EL (cell line): ENCODE measurements around the gene HLTF.
A peak's percentile ranks its signal among the peaks of the same experiment; 100 is the strongest.

Source experiments
- DNase-seq: peaks from one replicate; pipeline ENCODE4 v3.0.0-alpha.2; 2016

Gene HLTF

DNA sequence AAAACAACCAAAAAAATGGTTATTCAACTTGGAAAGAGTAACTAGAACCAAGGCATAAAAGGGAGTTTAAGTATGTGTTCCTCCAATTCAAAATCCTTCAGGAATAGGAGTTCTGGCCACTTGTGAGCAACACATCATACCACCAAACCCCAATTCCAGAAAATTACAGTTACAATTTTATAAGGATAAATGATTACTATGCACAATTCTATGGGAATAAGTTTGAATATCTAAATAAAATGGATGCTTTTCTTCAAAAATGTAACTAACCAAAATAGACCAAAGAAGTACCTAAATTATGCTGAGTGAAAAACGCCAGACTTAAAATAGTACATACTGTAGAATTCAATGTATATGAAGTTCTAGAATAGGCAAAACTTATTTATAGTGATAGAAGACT is 4.6 kb downstream of the HLTF start:
- DNase-seq: no peak

DNA sequence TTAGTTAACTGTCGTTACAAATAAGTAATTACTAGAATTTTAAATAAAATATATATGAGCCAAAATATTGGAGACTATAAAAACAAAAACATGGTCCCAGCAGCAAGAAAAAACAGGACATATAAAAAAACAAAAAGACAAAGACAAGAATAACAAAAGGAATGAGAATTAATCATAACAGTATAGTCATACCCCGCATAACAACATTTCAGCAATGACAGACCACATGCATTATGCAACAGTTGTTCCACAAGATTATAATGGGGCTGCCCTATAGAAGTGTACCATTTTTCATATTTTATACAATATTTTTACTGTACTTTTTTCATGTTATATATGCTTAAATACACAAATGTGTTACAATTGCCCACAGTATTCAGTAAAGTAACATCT is 5.6 kb downstream of the HLTF start:
- peak; percentile 55 for DNase-seq

DNA sequence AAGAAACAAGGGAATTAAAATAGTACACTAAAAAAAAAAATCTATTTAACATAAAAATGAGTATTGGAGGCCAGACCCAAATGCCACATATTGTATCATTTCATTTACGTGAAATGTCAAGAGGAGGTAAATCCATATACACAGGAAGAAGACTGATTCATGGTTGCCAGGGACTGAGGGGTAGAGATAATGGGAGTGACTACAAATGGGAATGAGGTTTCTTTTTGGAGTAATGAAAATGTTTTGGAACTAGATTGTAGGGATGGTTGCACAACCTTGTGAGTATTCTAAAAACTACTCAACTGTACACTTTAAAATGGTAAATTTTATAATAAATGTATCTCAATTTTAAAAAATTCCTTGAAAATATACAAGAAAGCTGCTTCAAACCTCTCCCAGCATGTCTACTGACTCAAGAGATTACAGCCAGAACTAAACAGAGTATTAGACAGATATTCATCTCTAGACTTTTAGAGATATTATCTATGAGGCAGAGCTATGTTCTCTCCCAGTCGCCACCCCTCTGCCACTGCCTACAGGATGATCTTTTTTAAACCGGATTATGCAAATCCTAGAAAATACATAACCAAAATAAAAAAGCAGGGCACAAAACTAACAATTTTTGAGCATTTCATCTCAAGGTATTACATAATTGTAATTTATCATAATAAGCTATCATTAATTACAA is 6.2 kb downstream of the HLTF start:
- peak; percentile 11 for DNase-seq

DNA sequence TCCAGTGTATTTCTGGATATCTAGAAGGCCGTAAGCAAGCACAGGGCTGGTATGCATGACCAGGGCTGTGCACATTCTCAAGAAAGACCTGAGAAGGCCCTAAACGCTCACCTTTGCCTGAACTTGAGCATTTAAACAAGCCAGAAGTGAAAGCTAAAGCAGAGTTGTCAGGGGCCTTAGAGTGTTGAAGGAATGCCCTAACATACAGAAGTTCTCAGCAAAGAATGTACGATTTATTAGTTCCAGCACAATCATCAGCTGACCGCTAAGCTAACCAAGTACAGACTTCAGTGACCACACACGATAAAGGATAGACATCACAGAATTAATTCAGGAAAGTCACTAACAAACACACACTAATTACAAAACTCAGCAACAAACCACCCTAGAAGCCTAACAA is 8.7 kb downstream of the HLTF start:
- DNase-seq: peak; percentile 3

DNA sequence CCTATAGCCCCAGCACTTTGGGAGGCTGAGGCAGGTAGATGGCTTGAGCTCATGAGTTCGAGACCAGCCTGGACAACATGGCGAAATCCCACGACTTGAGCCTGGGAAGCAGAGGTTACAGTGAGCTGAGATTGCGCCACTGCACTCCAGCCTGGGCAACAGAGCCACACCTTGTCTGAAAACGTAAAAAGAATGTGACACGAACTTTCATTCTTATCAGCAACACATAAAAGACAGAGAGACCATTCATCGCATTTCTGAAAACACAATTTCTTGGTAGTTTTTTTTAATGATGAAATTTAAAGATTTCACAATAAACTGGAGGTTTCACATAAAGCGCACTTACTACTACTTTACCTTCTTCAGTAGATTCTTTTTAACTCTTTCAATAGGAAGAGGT is 18.4 kb downstream of the HLTF start:
- no peak for DNase-seq

DNA sequence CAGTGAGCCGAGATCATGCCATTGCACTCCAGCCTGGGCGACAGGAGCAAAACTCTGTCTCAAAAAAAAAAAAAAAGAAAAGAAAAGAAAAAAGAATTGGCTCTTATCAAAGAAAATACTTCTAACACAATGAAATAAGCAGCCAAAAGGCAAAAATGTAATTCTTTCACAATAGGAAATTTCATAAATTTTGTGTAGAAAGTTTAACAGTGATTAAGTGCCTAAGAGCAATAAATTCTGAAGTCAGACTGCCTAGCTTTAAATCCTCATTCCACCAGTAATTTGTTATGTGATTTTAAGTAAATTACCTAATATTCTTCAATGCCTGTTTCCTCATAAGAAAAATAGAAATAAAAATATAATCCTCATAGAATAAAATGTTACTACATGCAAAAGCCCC is 24.6 kb downstream of the HLTF start:
- DNase-seq: no peak

DNA sequence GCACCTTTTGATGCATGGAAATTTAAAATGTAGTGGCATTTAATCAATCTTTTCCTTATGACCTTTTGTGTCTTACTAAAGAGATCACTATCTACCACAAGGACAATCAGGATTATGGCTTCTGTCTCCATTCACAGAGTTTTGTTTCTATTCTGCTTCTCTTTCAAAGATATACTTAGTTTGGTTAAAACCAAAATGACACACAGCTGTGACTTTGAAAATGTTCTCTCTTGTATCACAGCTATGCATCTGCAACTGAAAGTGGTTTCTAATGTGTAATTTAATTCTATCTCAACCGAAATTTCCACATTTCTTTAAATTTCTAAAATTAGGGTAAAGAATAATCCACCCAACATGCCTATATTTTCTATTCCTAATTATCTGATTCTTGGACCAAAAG is 27.7 kb downstream of the HLTF start:
- no peak for DNase-seq

DNA sequence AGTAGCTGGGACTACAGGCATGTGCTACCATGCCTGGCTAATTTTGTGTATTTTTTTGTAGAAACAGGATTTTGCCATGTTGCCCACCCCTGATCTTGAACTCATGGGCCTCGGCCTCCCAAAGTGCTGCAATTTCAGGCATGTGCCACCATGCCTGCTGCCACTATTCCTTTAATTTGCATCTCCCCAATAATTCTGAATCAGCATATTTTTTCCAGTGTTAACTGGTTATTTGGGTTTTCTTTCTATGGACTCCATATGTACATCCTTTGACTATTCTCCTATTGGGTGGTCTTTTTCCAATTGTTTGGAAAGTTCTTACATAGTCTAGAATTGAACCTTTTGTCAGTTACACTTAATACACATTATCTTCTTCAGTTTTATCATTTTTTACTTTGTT is 28.1 kb downstream of the HLTF start:
- DNase-seq: no peak

DNA sequence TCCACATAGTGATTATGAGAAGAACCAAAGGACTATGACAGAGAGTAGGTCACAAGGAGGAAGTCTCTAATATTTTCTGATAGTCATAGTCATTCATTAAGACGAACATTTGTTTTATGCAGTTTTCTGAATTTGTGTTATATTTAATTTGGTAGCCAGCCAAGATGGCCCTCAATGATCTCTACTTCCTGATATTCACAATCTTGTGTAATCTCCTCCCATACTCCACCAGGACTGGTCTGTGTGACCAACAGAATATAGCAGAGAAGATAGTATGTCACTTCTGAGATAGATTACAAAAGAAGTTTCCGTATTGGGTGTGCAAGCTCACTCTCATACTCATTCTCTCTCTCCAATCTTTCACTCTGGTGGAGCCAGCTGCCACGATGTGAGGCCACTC is 30.8 kb downstream of the HLTF start:
- no peak for DNase-seq

DNA sequence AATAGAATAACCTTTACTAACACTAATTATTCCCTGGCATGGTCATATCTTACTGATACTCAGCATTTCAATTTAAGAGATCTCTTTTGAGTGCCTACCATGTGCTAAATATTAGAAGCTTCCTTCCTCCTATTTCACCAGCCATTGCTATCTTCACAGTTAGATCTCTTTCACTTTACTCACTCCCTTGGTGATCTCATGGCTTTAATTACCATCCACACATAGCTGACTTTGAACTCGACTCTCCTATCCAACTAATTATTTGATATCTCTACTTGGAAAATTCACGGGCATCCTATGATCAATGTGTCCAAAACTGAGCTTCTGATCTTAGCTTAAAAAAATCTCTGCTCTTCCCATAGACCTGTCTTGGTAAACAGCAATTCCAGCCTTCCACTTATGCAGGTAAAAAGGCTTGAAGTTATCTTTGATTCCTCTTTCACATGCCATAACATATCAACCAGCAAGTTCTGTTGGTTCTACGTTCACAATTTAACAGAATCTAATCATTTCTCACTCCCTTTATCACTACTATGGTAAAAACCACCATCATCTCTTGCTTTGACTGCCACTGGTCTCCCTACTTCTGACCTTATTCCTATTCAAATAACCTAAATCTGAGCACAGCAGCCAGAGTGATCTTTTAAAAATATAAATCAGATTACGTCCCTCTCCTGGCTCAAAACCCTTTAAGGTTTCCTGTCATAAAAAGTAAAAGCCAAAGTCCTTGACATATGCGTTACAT is 41.8 kb downstream of the HLTF start:
- DNase-seq: no peak

DNA sequence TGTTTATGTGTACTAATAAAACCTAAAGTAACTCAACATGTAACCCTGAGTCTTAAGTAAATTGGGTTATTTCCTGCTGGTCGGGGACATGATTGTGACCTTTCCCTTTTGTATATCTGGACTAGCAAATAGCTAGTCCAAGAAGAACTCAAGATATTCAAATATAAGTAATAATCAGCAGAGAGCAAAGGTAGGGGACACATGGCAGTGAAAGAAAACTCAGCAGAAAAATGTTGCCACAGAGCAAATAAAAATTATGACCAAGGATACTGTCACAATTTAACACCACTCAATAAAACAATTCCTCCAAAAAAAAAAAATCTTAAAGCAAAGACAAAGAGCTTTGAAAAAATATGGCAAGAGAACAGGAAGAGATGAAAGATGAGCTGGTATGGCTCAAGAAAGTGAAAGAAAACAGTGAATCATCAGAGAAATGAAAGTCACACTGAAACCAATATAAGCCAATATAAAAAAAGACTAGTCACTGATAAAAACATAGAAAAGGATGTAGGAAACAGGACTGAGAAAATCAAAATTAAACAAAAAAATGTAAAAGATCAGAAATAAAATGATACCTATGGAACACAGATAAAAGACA is 43.4 kb downstream of the HLTF start:
- DNase-seq: peak; percentile 54

DNA sequence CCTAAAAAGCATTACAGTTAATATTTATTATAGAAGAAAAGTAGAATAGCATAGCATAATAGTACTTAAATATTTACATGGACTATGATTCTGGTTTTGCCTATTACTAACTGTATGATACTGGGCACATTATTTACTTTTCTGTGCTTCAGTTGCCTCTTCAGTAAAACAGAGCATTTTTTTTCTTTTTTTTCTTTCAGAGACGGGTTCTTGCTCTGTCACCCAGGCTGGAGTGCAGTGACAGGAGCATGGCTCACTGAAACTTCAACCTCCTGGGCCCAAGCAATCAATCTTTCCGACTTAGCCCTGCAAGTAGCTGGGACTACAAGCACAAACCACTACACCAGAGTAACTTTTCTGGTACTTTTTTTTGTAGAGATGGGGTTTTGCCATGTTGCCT is 48.0 kb downstream of the HLTF start:
- no peak for DNase-seq

DNA sequence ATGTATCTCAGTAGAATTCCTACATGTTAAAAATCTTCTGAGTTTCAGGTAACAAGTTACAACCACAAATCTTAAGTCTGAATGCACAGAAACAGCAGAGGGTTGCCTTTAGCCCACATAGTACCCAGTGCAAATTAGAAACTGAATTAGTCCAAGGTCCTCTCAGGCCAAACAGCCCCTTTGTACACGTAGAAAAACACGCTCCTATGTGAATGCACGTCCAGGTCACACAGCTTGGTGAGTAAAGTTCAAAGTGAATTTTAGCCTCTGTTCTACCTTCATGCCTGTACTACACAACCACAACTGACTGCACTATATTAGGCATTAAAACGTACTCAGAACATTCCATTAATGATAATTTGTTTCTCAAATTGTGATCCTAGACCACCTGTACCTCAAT is 48.6 kb downstream of the HLTF start:
- no peak for DNase-seq

DNA sequence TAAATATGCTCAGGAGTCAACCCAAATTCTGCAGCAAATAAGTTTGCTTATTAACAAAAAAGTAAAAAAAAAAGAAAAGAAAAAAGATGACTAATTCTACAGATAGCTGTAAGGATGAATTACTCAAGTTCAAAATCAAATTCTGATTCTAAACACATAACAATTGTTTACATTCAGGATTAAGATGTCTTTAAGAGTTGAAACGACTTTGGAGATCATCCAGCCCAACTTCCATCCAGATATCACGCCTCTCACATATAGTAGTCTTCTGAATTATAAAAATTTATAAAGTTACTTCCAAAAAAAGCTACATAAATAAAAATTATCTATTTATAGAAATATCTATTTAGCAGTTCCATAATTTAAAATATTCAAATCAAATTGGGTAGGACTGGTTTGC is 55.2 kb downstream of the HLTF start:
- DNase-seq: no peak

DNA sequence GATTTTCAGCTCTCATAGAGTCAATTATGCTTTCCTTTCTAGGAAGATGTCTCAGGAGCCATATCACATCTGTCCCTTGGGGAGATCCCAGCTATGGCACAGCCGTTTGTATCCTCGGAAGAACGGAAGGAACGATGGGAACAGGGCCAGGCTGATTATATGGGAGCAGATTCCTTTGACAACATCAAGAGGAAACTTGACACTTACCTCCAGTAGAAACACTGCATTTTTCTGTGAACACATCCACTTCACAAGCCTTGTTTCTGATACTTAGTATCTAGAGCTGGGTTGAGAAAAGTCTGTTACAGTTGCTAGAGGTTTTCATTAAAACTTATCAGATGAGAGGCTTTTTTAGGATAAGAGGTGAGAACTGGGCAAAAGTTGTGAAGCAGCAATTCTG is 59.6 kb downstream of the HLTF start:
- no peak for DNase-seq

DNA sequence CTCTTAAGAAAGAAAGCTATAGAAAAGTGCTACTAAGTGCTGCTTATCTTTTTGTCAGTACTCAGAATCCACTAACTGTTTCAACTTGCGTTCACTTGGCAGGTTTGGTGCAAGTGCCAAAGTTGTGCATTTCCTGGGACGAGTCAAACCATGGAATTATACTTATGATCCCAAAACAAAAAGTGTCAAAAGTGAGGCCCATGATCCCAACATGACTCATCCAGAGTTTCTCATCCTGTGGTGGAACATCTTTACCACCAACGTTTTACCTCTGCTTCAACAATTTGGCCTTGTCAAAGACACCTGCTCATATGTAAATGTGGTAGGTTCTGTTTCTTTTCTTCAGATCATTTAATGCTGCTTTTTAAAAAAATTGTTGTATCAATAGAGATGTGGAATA is 62.4 kb downstream of the HLTF start:
- DNase-seq: peak; percentile 30

DNA sequence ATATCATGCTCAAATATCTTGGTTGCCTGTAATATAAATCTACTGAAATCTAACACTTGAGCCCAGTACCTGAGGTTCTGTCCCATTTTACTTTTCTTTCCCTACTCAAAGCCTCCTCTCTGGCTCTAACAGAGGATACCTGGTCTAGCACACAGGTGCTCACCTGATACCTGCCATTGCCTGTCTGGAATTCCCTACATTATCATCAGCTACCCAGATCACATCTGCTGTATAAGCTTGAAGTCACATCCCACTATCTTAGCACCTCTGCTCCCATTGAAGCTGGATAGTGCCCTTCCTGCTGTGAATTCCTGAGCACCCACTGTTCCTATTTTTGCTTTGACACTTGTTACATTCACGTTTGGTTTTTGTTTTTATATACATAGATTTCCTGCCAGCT is 64.5 kb downstream of the HLTF start:
- no peak for DNase-seq

DNA sequence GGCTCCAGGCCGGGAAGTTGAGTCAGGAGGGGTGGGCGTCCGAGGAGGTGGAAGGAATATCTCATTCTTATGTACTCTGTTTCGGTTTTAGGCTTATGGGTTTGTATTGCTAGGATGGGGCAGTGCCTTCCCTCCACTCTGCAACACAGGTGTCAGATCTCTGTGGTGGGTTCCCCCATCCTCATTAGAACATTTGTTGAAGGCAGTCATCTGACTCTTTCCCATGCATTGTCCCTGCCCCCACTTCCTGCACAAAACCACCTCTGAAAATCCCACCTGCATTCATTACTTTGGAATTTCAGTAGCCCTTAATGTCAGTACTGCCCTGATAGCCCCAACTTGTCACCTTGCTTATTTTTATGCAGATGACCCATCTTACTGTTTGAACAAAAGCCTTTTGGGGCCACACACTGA is 65.5 kb downstream of the HLTF start:
- no peak for DNase-seq

DNA sequence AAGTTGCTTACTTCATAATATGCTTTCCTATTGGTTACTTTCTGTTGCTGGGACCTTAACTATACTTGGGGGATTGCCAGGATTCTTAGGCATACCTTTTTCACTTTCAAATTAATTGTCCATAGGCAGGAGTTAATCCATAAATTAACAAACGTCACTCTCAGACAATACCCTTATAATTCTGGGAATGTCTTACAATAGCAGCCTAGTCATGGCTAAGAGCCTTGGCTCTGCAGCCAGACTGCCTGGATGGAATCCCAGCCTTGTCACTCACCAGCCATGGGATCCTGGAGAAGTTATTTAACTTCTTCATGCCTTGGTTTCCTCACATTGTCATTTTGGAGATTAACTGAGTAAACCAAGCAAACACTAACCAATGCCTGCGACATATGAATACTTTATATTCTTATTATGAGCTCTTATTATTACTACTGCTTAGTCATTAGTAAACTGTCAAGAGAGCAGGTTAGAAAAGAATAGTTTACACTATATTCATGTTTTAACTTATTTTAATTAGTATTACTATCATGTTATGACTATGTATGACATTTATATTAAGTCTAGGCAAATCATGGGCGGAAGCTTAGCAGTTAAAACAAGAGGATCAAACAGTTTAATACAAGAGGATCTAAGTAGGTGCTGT is 66.0 kb downstream of the HLTF start:
- no peak for DNase-seq

DNA sequence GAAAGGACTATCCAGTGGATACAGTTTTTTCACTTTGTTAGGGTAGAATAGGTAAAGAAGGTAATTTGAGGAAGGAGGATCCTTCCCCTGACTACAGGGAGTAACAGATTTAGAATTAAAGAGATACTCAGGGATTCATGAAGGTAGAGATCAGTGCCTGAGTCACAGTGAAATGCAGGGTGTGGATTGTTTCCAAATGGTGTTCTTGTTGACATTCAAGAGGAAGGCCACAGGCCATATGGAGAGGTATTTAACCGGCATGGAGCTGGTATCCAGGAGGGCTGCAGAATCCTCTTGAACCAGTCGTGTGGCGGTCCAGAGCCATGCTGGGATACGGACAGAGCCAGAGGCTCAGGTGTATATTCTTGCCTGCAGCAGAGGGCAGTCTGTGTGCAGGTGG is 66.8 kb downstream of the HLTF start:
- DNase-seq: no peak

DNA sequence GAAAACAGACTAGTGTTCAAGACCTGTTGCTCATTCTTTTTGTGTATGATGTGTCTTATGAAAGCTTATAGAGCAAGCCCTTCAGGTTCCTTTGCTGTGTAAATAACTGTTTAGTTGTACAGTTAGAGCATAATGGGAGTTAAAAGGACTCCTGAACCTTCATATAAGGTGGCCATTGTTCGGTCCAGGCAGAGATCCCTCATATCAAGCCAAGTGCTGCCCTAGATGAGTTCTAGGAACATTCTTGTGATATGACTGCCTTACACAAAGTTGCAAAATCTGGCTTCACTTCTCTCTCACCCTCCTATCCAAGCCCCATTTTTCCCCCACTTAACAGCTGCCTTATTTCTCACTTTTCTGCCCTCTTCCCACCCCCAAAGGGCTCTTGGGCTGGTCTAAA is 68.1 kb downstream of the HLTF start:
- DNase-seq: peak; percentile 57

DNA sequence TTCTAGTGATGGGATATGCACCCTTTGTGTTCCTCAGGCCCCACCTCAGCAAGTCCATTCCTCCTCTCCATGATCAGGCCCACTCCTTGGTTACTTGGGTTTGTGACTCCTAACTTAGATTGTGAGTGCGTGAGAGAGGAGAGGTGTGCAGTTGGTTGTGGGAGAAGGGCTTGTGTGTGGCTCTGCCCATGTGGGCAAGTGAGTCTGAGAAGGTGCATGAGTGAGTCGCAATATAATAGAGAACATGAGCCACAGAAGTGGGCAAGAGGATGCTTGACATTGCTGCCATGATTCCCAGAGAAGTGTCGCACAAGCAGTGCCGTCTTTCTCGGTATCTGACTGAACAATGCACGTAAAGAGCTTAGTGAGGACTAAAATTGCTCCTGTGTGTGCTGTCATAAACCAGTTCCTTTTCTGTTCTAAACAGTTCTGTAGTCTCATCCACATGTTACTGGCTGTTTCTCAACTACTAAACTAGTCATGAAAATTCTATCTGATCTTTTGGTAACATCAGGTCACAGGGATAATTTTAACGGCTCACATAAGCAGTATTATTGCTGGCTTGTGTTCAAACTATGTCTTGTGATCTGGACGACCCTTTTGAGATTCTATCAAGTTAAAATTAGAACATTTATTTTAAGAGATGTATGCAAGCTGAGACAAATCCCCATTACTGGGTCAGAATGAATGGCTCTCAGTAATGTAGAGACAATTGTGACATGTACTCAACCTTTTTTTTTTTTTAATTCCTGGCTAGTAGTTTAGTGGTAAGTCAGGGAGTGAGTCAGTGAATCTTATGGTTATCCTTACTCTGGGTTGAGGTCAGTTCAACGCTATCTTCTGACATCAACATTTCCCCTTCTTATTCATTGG is 69.4 kb downstream of the HLTF start:
- peak; percentile 95 for DNase-seq

DNA sequence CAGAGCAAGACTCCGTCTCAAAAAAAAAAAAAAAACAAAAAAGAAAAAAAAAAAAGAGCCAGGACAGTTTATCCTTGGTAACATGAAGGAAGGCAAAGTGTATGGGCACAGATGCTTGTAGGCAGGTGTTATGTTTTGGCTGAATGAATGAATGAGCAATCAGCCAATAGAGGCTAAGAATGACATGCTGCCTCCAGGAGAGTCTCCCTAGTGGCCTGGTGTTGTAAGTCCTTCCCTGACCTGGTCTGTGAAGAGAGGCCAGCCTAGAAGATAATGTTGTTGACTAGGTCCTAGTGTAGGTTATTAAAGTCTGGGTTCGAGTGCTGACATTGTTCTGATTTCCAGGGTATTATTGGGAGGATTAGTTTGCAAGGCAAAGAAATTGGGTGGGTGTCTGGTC is 70.1 kb downstream of the HLTF start:
- DNase-seq: no peak
